HUES48 (cell line): ENCODE data around the gene IKZF3.

Source experiments
- H3K27ac ChIP-seq: one replicate; pipeline ENCODE4 v1.7.0; 2013; ENCODE audit warnings: low read depth, low read length, inconsistent platforms
- H3K27me3 ChIP-seq: 2 replicates; pipeline ENCODE4 v1.6.1; 2013; ENCODE audit warnings: mild to moderate bottlenecking, low read length; ENCODE audit not compliant: control insufficient read depth, insufficient read depth
- H3K36me3 ChIP-seq: 2 replicates; pipeline ENCODE4 v1.6.1; 2013; ENCODE audit warnings: low read length; ENCODE audit not compliant: control insufficient read depth, insufficient read depth
- H3K4me1 ChIP-seq: 2 replicates; pipeline ENCODE4 v1.6.1; 2013; ENCODE audit warnings: mild to moderate bottlenecking, low read length; ENCODE audit not compliant: control insufficient read depth, insufficient read depth
- H3K4me3 ChIP-seq: 2 replicates; pipeline ENCODE4 v1.5.1; 2013; ENCODE audit warnings: mild to moderate bottlenecking, low read depth, low read length
- H3K9ac ChIP-seq: 2 replicates; pipeline ENCODE4 v1.6.1; 2013; ENCODE audit warnings: mild to moderate bottlenecking, low read depth, low read length, moderate library complexity
- H3K9me3 ChIP-seq: 2 replicates; pipeline ENCODE4 v1.6.1; 2013; ENCODE audit warnings: low read length; ENCODE audit not compliant: control insufficient read depth, insufficient read depth

IKZF3 gene

DNA sequence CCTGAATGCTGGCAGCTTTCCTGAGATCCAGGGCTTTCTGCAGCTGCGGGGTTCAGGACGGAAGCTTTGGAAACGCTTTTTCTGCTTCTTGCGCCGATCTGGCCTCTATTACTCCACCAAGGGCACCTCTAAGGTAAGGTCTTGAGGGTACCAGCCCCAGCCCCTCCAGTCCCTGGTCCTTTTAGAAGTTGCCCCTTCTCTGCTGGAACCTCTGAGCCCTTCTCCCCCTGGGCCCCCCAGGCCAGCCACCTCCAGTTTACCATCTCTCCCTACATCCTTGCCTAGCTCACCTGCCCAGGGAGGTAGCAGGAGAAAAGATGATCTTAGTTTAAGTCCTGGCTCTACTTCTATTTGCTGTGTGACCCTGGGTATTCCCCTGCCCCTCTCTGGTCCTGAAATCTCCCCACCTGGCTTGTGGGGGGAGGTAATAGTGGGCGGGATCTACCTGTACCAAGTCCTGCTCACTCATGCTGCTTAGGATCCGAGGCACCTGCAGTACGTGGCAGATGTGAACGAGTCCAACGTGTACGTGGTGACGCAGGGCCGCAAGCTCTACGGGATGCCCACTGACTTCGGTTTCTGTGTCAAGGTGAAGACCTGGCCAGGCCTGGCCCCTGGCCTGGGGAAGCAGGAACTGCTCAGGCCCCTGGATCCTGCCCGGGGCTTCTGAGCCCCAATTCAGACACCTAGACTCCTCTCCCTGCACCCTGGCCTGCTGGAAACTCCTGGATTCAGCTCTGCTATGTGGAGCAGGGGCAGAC lies 119.9 kb downstream of the IKZF3 start:
- H3K27me3 ChIP-seq, result no peaks in the 10 kb centered on the region

DNA sequence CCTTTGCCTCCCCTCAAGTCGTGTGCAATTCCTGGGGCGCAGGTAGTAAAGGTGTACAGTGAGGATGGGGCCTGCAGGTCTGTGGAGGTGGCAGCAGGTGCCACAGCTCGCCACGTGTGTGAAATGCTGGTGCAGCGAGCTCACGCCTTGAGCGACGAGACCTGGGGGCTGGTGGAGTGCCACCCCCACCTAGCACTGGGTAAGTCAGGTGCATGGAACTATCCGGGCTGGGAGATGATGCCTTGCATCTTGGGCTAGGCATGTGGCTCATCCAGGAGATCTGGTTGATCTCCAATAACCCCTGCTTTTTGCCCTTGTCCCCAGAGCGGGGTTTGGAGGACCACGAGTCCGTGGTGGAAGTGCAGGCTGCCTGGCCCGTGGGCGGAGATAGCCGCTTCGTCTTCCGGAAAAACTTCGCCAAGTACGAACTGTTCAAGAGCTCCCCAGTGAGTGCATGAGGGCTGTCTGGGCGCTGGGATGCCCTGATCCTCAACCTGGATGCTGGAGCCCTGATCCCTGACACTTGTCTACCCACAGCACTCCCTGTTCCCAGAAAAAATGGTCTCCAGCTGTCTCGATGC lies 121.2 kb downstream of the IKZF3 start:
- H3K36me3 ChIP-seq, result peaks cover 55% of the 10 kb centered on the region
- H3K4me1 ChIP-seq, result peaks cover 15% of the 10 kb centered on the region

More for the DNA sequence above, 119.9 kb downstream of the IKZF3 start:
- Histone ChIP-seq H3K27ac (no peak overlapping the region), H3K4me1 (peaks cover 15% of the 10 kb centered on the region), H3K9ac (no peak overlapping the region), H3K4me3 (no peak overlapping the region), H3K36me3 (peaks cover 55% of the 10 kb centered on the region), H3K9me3 (no peaks in the 10 kb centered on the region)

DNA sequence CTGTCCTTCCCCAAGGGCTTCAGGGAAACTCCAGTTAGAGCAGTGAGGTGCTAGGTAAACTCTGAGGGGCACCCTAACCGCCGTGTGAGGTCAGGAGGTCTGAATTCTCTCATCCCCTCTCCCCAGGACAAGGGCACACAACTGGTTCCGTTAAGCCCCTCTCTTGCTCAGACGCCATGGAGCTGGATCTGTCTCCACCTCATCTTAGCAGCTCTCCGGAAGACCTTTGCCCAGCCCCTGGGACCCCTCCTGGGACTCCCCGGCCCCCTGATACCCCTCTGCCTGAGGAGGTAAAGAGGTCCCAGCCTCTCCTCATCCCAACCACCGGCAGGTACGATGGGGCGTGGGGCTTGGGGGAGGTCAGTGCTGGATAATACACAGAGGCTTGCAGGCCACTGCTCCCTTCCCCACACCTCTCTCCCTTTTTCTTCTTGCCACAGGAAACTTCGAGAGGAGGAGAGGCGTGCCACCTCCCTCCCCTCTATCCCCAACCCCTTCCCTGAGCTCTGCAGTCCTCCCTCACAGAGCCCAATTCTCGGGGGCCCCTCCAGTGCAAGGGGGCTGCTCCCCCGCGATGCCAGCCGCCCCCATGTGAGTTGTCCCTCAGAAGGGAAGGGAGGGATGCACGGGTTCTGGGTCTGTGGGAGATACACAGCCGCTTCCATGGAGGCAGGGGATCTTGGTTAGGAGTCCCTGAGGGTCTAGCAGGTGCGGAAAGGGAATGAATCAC lies 121.8 kb downstream of the IKZF3 start:
- no peak overlapping the region for H3K4me3 ChIP-seq
- H3K9ac ChIP-seq, result no peak overlapping the region
- no peaks in the 10 kb centered on the region for H3K27me3 ChIP-seq
- no peaks in the 10 kb centered on the region for H3K9me3 ChIP-seq
- H3K36me3 ChIP-seq, result peaks cover 53% of the 10 kb centered on the region
- peaks cover 15% of the 10 kb centered on the region for H3K4me1 ChIP-seq
- no peak overlapping the region for H3K27ac ChIP-seq

More for the DNA sequence above, 121.2 kb downstream of the IKZF3 start:
- no peak overlapping the region for H3K9ac ChIP-seq
- H3K4me3 ChIP-seq, result no peak overlapping the region
- no peak overlapping the region for H3K27ac ChIP-seq
- H3K27me3 ChIP-seq, result no peaks in the 10 kb centered on the region
- no peaks in the 10 kb centered on the region for H3K9me3 ChIP-seq

DNA sequence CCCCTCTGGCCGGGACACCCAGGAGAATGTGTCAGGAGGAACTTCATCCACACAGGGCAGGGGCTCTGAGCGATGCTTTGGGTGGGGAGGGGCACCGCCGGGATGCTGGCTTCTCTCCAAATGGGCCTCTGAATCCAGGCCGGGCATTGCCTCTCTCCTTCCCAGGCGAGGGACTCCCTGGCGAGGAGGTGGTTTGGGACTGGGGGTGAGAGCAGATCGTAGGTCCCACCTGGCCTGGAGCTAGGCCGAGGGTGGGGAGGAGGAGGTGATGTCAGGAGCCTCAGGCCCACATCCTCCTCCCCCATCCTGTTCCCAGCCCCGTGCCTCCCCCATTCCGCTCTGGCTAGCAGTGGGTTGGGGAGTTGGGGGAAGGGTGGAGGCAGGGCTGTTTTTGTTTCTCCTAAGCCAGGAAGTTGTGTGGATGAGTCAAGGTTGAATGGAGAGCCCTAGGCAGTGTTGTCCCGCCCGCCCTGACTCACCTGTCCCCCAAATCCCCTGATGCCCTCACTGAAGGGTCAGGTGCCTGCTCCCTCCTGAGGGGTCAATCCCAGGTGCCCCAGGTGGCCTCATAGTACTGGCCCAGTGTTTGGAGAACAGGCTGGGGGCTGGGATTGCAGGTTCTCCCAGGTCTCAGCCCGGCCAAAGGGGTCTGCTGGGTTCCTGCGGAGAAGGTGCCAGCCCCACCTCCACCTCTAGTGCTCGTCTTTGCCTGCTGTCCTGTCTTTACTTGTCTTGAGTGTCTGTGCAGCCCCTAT lies 123.6 kb downstream of the IKZF3 start:
- H3K27me3 ChIP-seq, result no peaks in the 10 kb centered on the region
- peak overlapping the region; percentile 93 for H3K27ac ChIP-seq
- peaks cover 18% of the 10 kb centered on the region for H3K4me1 ChIP-seq
- peaks cover 35% of the 10 kb centered on the region for H3K36me3 ChIP-seq
- no peaks in the 10 kb centered on the region for H3K9me3 ChIP-seq
- peak overlapping the region; percentile 90 for H3K4me3 ChIP-seq
- peak overlapping the region; percentile 29; the same call in 1 of the 2 replicates for H3K9ac ChIP-seq

DNA sequence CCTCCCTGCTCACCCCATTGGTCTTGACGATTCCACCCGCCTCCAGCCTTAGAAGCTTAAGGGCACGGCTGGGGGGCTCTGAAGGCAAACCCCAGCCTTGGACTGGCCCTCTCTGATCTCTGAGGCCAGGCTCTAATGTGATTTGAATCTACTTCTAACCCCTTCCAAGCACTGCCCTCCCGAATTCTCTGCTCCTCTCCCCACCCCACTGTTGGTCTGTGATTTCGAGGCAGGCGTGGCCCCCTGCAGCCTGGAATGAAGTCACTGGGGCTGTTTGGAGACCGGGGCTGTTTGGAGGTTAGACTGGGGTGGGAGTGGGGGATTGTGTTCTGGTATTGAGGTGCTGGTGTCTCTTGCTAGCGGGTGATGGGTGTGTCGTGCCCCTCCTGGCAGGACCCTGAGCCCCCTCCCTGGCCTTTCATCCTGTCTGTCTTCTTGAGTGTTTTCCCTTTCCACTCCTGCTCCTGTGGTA lies 124.2 kb downstream of the IKZF3 start:
- Histone ChIP-seq H3K9me3 (no peaks in the 10 kb centered on the region), H3K9ac (peak overlapping the region; percentile 29; the same call in 1 of the 2 replicates), H3K36me3 (peaks cover 29% of the 10 kb centered on the region), H3K4me3 (peak overlapping the region; percentile 90), H3K27me3 (no peaks in the 10 kb centered on the region), H3K4me1 (peaks cover 18% of the 10 kb centered on the region), H3K27ac (peak overlapping the region; percentile 93)

DNA sequence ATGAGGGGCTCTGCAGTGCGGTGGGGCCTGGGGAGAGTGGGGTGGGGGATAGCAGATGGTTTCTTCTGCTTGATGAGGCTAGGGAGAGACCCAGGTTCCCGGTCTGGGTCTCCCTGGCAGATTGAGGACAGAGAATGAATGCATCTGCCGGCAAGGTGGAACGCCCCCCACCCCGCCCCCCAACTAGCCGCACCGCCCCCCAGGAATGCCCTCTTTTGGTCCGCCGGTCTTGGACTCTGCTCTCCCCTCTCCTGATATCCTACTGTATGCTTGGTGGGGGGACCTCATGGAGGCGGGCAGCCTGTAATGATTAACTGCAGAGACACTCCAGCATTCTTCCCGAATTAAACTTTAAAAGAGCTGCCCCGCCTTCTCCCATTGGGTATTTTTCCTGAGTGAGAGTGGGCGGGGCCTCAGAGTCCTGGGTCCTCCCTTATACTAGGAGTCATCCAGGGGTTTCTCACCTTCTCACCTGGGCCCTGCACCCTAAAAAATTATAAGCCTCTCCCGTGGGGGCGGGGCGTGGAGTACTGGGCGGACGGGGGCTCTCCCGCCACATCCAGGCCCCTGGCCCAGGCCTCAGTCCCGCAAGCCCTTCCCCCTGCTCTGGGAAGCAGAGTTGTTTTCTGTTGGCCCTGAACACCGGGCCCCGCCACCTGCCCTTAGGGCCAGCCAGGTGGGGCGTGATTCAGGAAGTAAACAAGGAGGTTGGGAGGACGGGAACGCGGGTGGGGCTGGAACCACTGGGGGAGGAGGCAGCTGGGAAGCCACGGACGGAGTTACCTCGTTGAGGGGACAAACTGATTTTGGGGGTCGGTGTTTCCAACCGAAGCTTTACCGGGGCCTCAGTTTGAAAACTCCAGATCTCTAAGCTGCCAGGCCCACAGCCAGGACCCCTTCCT lies 124.9 kb downstream of the IKZF3 start:
- H3K9me3 ChIP-seq, result no peaks in the 10 kb centered on the region
- peaks cover 22% of the 10 kb centered on the region for H3K36me3 ChIP-seq
- peak overlapping the region; percentile 90 for H3K4me3 ChIP-seq
- no peaks in the 10 kb centered on the region for H3K27me3 ChIP-seq
- peak overlapping the region; percentile 93 for H3K27ac ChIP-seq
- H3K9ac ChIP-seq, result peak overlapping the region; percentile 76; the same call in 1 of the 2 replicates
- H3K4me1 ChIP-seq, result peaks cover 18% of the 10 kb centered on the region

DNA sequence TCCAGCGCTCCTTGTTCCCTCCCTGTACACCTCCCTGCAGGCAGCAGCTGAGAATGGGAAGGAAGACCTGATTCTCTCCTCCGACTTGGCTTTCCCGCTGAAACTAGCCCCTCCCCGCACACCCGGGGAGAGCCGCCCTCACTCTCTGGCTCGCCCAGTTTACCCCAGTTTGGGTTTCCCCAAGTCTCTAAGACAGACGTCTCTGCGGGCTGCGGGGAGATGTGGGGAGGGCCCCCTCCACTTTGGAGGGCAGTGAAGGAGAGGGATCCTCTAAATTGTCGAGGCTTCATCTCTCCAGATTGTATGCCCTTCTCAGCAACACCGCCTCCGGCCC lies 125.6 kb downstream of the IKZF3 start:
- Histone ChIP-seq H3K27me3 (no peaks in the 10 kb centered on the region), H3K9ac (peak overlapping the region; percentile 76; the same call in 1 of the 2 replicates), H3K27ac (peak overlapping the region; percentile 93), H3K4me1 (peaks cover 18% of the 10 kb centered on the region), H3K36me3 (peaks cover 15% of the 10 kb centered on the region), H3K9me3 (no peaks in the 10 kb centered on the region), H3K4me3 (peak overlapping the region; percentile 90)

DNA sequence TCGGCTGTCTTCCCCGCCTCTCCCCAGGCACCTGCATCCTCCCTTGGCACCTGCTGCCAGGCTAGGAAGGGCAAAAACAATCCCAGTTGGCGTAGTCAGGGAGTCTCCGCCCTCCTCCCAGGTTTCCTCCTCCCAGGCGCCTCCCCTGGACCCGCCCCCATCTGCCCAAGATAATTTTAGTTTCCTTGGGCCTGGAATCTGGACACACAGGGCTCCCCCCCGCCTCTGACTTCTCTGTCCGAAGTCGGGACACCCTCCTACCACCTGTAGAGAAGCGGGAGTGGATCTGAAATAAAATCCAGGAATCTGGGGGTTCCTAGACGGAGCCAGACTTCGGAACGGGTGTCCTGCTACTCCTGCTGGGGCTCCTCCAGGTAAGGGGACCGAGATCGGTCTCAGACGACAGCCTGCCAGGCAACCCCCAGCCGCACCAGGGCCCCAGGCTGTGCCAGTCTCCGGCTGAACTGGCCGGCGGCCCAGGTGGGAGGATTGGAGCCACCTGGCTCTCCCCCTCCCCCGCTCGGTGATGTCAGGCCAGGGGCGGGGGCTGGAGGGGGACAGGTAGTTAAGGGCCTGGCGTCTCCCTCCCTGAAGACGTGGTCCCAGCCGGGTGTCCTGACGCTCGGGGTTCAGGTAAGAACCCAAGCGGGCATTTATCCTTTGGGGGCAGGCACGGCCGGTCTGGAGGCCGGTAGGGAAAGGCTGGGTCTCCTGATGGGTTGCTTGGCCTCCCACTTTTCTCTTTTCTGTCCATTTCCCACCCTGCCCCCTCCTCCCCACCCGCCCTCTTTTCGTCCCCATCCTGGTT lies 126.1 kb downstream of the IKZF3 start, which contains the start of gene GRB7:
TSS of gene GRB7 (plus strand) at position 179 of the 808 bp plus-strand sequence. CDS start 4,364 bp downstream, outside the sequence.
- Histone ChIP-seq H3K27ac (peak within 1 kb of the TSS; percentile 93), H3K9ac (peak within 1 kb of the TSS; percentile 84), H3K36me3 (peaks cover 10% of the 10 kb centered on the region), H3K4me1 (peaks cover 18% of the 10 kb centered on the region), H3K4me3 (peak within 1 kb of the TSS; percentile 90), H3K27me3 (no peaks in the 10 kb centered on the region), H3K9me3 (no peaks in the 10 kb centered on the region)

DNA sequence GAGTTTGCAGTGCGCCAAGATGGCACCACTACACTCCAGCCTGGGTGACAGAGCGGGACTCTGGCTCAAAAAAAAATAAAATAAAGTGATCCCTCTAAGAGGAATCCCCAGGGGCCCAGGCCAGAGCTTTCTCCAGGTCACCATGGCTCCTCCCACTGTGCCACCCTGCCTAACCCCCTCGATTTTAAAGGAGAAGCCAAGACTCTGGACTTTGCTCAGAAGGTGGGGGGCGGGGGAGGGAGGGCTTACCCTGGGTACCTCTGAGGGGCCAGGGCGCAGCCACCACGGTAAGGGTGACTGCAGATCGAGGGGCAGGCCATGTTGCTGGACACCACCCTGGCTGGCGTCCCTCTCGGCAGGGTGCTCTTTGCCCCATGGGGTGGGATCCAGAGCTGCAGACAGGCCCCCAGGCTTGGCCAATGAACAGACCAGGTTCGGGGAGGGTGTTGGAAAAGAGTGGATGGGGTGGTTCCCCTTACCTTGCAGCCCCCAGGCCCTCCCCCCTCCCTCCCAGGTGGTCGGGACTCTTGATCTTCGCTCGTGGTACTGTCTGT lies 126.8 kb downstream of the IKZF3 start:
- peak overlapping the region; percentile 93 for H3K27ac ChIP-seq
- 0 out of 2 replicates have a peak overlapping the region, but pooled peaks have one; percentile 84 for H3K9ac ChIP-seq
- H3K4me1 ChIP-seq, result peaks cover 18% of the 10 kb centered on the region
- no peaks in the 10 kb centered on the region for H3K9me3 ChIP-seq
- H3K27me3 ChIP-seq, result no peaks in the 10 kb centered on the region
- peaks cover 3% of the 10 kb centered on the region for H3K36me3 ChIP-seq
- peak overlapping the region; percentile 90 for H3K4me3 ChIP-seq
